GM19372 (cell line): ENCODE measurements around the gene AGPAT3.

ENCODE experiments used
- ATAC-seq: cut with Tn5 transposase; IDR thresholded peaks from one replicate; pipeline ENCODE4 v1.9.1; 2021; ENCODE audit warnings: mild to moderate bottlenecking, low read depth, moderate library complexity; ENCODE audit not compliant: unreplicated experiment

Gene AGPAT3

GRCh38 chr21:44011579-44012473, 146.8 kb downstream of the AGPAT3 start, which contains the start of gene TRAPPC10:
Gene TRAPPC10 (plus strand): TSS chr21:44012309. CDS start chr21:44012494, 185 bp downstream.
- ATAC-seq, result peak; percentile 67

DNA sequence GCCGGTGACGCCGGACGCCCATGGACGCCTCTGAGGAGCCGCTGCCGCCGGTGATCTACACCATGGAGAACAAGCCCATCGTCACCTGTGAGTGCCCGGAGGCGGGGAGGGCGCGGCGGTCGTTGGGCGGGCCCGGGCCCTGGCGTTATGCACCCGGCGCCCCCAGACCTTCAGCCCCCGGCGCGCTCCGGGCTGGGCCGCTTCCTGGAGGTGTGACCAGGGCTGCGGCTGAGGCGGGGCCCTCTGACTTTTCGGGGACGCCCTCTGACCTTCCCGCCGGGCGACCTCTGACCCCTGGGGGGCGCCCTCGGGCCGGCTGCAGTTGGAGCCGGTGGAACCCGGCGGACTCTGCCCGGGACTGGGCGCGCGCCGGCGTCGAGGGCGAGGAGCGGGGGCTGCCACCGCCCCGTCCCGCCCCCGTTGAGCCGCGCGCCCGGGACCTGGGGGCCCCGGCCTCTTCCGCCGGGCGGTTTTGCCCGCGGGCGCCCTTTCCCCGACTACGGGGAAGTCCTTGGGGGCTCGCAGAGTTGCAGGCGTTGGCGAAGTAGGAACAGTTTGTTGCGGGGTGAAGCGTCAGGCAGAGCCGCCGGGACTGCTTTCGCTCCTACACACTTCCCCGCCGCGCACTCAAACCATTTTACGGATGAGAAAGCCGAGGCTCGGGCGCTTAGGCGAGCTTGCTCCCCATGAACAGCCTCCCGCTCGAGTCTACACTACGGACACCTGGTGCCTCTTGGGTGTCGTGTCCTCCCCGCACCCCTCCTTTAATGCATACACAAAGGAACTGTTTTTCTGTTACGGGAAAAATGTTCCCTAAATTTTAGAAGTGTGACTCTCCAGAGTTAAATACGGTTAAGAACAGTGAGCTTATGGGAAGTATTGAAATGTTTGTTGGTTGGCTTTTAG, 147.7 kb downstream of the AGPAT3 start:
- ATAC-seq, result peak; percentile 66

GRCh38 chr21:44013380-44014088, 148.5 kb downstream of the AGPAT3 start:
- no peak for ATAC-seq

DNA sequence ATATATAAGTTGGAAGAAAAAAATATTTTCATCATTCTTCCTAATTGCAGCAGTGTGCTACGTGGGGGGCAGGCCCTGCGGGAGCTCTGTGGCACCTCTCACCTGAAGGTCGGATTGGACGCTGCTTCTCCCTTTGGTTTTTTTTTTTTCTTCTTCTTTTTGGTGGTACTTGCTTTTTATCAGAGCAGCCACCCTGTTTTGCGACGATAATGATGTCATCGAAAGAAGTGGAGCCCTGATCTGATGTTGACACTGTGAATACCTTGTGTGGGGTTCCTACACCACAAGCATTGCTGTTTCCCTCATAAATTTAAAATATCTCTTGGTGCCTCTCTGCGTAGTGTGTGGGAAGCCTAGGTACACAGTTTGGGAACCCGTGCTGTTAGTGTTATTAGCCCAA, 152.6 kb downstream of the AGPAT3 start:
- no peak for ATAC-seq

- no peak for ATAC-seq
Observed at GRCh38 chr21:44018127-44018526, 153.1 kb downstream of the AGPAT3 start.

GRCh38 chr21:44018813-44019567, 154.0 kb downstream of the AGPAT3 start:
- no peak for ATAC-seq

- ATAC-seq, result no peak
Observed at GRCh38 chr21:44019568-44019958, 154.5 kb downstream of the AGPAT3 start.

- ATAC-seq, result no peak
Observed at GRCh38 chr21:44020551-44020950, 155.5 kb downstream of the AGPAT3 start.

- no peak for ATAC-seq
Observed at GRCh38 chr21:44021064-44021463, 156.0 kb downstream of the AGPAT3 start.

DNA sequence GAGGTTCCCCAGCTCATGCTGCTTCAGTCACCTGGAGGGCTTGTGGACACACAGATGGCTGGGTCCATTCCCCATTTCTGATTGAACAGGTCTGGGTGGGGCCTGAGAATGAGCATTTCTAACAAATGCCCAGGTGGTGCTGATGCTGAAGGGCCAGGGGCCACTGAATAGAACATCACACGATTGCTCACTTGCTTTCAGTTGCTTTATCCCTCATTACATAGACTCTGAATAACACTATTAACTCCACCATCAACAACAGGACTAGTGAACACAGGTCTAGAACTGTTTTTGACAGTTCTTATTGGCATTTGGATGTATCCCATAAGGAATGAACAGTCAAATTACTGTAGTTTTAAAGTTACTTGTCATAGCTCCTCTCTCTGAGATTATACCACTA, 159.2 kb downstream of the AGPAT3 start:
- ATAC-seq, result no peak

- no peak for ATAC-seq
Observed at GRCh38 chr21:44024887-44025353, 159.9 kb downstream of the AGPAT3 start.

- no peak for ATAC-seq
Observed at GRCh38 chr21:44027607-44028286, 162.7 kb downstream of the AGPAT3 start.

- no peak for ATAC-seq
Observed at GRCh38 chr21:44028287-44028659, 163.2 kb downstream of the AGPAT3 start.

DNA sequence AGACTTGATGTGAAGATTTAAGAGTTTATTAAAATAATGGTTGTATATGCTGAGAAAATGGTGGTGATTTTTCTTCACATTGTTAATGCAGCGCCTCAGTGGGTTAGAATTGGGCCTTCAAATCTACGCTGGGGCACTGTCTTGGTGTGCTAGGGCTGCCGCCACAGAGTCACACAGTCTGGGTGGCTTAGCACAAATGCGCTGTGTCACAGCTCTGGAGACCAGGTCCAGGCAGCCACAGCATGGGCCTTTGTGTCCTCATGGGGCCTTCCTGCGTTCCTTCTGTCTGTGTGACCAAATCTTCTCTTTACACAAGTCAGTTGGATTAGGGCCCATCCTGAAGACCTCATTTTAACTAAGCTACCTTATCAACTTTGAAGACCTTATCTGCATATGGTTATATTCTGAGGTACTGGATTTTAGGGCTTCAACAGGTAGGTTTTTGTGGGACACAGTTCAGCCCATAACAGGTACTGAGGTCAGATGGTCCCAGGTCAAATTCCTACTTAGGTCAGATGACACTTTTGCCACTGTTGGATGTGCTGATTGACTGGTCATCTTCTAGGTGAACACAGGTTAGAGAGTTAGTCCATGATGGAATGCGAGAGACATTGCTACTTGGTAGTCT, 164.6 kb downstream of the AGPAT3 start:
- no peak for ATAC-seq

DNA sequence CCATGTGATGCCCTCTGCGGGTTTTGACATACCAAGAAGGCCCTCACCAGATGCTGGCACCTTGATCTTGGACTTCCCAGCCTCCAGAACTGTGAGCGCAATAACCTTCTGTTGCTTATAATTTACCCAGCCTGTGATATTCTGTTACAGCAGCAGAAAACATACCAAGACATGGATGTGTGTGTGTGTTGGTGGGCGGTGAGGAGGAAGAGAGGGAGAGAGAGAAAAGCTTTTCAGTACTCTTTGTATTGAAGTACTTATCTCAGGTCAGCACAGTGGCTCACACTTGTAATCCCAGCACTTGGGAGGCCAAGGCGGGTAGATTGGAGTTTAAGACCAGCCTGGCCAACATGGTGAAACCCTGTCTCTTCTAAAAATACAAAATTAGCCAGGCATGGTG, 170.2 kb downstream of the AGPAT3 start:
- ATAC-seq, result no peak
